PC-3 (cell line): ENCODE measurements around the gene AGAP1. TPM values are rescaled to one million over a fixed set of nuclear protein-coding genes. Genes with fewer than 3 reads are reported as not detected.
A peak's percentile ranks its signal among the peaks of the same experiment; 100 is the strongest.

ENCODE experiments used
- ATAC-seq: fragments of 200-7000 bp; cut with Tn5 transposase; 2 replicates; pipeline ENCODE4 v1.9.1; 2020; ENCODE audit warnings: mild to moderate bottlenecking, moderate library complexity
- BruUV-seq: library from RNA; stranded (reverse); fragments of 400-500 nt; replicated peaks from 2 replicates; lab custom pipeline; 2021; lab: Mats Ljungman, UMichigan
- CTCF ChIA-PET: fragments of 300-600 bp; sonication (Branson Sonifier 250); formaldehyde crosslinking; loops from one replicate; lab custom pipeline; 2022; ENCODE audit warnings: antibody characterized with exemption; lab: Charles Lee
- POLR2A ChIA-PET: fragments of 300-600 bp; sonication (Branson Sonifier 250); formaldehyde crosslinking; loops from one replicate; lab custom pipeline; 2022; ENCODE audit warnings: antibody characterized with exemption; ENCODE audit not compliant: unreplicated experiment; lab: Charles Lee
- DNase-seq: peaks from one replicate; pipeline ENCODE4 v3.0.0-alpha.2; 2015
- H2AFZ ChIP-seq: fragments of 300-600 bp; sonication (generic); 2 replicates; pipeline ENCODE4 v1.6.0; 2016; ENCODE audit warnings: antibody characterized with exemption, low read length
- H3F3A ChIP-seq: fragments of 300-600 bp; sonication (generic); one replicate; pipeline ENCODE4 v1.6.0; 2017; ENCODE audit warnings: antibody characterized with exemption, low read length, control low read depth, mild to moderate bottlenecking; ENCODE audit not compliant: unreplicated experiment
- H3K27ac ChIP-seq: fragments of 300-600 bp; sonication (generic); 2 replicates; pipeline ENCODE4 v1.5.1; 2016; ENCODE audit warnings: mild to moderate bottlenecking, low read length
- H3K27me3 ChIP-seq: fragments of 300-600 bp; sonication (generic); 2 replicates; pipeline ENCODE4 v1.6.1; 2016; ENCODE audit warnings: low read length, mixed read lengths
- H3K36me3 ChIP-seq: fragments of 300-600 bp; sonication (generic); 2 replicates; pipeline ENCODE4 v1.6.1; 2016; ENCODE audit warnings: low read depth, mixed run types, low read length, mixed read lengths
- H3K4me1 ChIP-seq: fragments of 300-600 bp; sonication (generic); 2 replicates; pipeline ENCODE4 v1.5.1; 2016; ENCODE audit warnings: low read length; ENCODE audit not compliant: insufficient read depth
- H3K4me2 ChIP-seq: fragments of 300-600 bp; sonication (generic); 2 replicates; pipeline ENCODE4 v1.6.0; 2016; ENCODE audit warnings: low read length
- H3K4me3 ChIP-seq: fragments of 300-600 bp; sonication (generic); 2 replicates; pipeline ENCODE4 v1.5.1; 2016; ENCODE audit warnings: mild to moderate bottlenecking, low read length, mixed read lengths
- H3K79me2 ChIP-seq: fragments of 300-600 bp; sonication (generic); 2 replicates; pipeline ENCODE4 v1.6.1; 2017; ENCODE audit warnings: low read length, mixed read lengths
- H3K9ac ChIP-seq: fragments of 300-600 bp; sonication (generic); 2 replicates; pipeline ENCODE4 v1.6.0; 2016; ENCODE audit warnings: mild to moderate bottlenecking, low read length
- H3K9me2 ChIP-seq: fragments of 300-600 bp; sonication (generic); replicated peaks from 2 replicates; pipeline ENCODE4 v1.6.1; 2016; ENCODE audit warnings: mixed run types, low read length, mixed read lengths
- H3K9me3 ChIP-seq: fragments of 300-600 bp; sonication (generic); 2 replicates; pipeline ENCODE4 v1.6.1; 2016; ENCODE audit warnings: low read length, mixed read lengths
- H4K20me1 ChIP-seq: fragments of 300-600 bp; sonication (generic); 2 replicates; pipeline ENCODE4 v1.6.1; 2016; ENCODE audit warnings: low read length, mixed read lengths
- EZH2 ChIP-seq: fragments of 300-600 bp; sonication (generic); IDR thresholded peaks from one replicate; pipeline ENCODE4 v1.6.1; 2017; ENCODE audit warnings: antibody characterized with exemption, mild to moderate bottlenecking, low read length; ENCODE audit not compliant: unreplicated experiment
- EZH2phosphoT487 ChIP-seq: fragments of 300-600 bp; sonication (generic); IDR thresholded peaks from 2 replicates; pipeline ENCODE4 v1.6.1; 2018; ENCODE audit warnings: mild to moderate bottlenecking, antibody characterized with exemption, low read length, borderline replicate concordance
- intact Hi-C: fragments of 100-400 bp; cut with micrococcal nuclease; formaldehyde crosslinking; loops from 2 replicates; pipeline ENCODE4 v1.9.0; 2023
- total RNA-seq: library from RNA; depleted of rRNA; stranded (reverse); fragments of >200 nt; gene quantifications from 2 replicates; pipeline ENCODE4 v1.2.3, GENCODE V29; 2014
- TF ChIP-seq, protein P1 (sequence below): fragments of 300-600 bp; sonication (generic); conservative IDR thresholded peaks from 2 replicates; pipeline ENCODE4 v1.5.1; 2017; ENCODE audit warnings: antibody characterized with exemption, low read depth, mild to moderate bottlenecking, low read length

AGAP1 gene
- total RNA-seq, 1 experiment from 2014 or later: 31.0 TPM

GRCh38 chr2:235963853-235964577 lies 470.2 kb downstream of the AGAP1 start:
- Histone ChIP-seq H3K4me1 (no peaks in the 10 kb centered on the region), H3K79me2 (no peaks in the 10 kb centered on the region), H3K4me2 (no peak overlapping the region), H3K27ac (no peak overlapping the region), H3K9me2 (no peaks in the 10 kb centered on the region), H2AFZ (no peak overlapping the region), H3F3A (no peaks in the 10 kb centered on the region), H3K36me3 (no peaks in the 10 kb centered on the region), H3K9ac (no peak overlapping the region), H4K20me1 (no peaks in the 10 kb centered on the region), H3K27me3 (no peaks in the 10 kb centered on the region), H3K9me3 (no peaks in the 10 kb centered on the region), H3K4me3 (no peak overlapping the region)
- DNase-seq (no peak), ATAC-seq (no peak)
- TF ChIP-seq, protein P1, sequence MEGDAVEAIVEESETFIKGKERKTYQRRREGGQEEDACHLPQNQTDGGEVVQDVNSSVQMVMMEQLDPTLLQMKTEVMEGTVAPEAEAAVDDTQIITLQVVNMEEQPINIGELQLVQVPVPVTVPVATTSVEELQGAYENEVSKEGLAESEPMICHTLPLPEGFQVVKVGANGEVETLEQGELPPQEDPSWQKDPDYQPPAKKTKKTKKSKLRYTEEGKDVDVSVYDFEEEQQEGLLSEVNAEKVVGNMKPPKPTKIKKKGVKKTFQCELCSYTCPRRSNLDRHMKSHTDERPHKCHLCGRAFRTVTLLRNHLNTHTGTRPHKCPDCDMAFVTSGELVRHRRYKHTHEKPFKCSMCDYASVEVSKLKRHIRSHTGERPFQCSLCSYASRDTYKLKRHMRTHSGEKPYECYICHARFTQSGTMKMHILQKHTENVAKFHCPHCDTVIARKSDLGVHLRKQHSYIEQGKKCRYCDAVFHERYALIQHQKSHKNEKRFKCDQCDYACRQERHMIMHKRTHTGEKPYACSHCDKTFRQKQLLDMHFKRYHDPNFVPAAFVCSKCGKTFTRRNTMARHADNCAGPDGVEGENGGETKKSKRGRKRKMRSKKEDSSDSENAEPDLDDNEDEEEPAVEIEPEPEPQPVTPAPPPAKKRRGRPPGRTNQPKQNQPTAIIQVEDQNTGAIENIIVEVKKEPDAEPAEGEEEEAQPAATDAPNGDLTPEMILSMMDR: no peak
- TF ChIP-seq EZH2 (no peak), EZH2phosphoT487 (no peak)
- ChIA-PET POLR2A (no interaction called here), CTCF (no interaction called here)
- intact Hi-C loops: no loop called here
- no TSS peak for BruUV-seq

GRCh38 chr2:235964787-235965390 lies 471.0 kb downstream of the AGAP1 start:
- intact Hi-C loops: no loop called here
- POLR2A ChIA-PET: no interaction called here
- CTCF ChIA-PET: no interaction called here
- Histone ChIP-seq H3K4me1 (no peaks in the 10 kb centered on the region), H3F3A (no peaks in the 10 kb centered on the region), H3K9me2 (no peaks in the 10 kb centered on the region), H3K9ac (no peak overlapping the region), H2AFZ (no peak overlapping the region), H3K36me3 (no peaks in the 10 kb centered on the region), H3K4me3 (no peak overlapping the region), H3K9me3 (no peaks in the 10 kb centered on the region), H3K27ac (no peak overlapping the region), H3K79me2 (no peaks in the 10 kb centered on the region), H3K27me3 (no peaks in the 10 kb centered on the region), H4K20me1 (no peaks in the 10 kb centered on the region), H3K4me2 (no peak overlapping the region)
- DNase-seq (no peak), ATAC-seq (no peak)
- TF ChIP-seq EZH2: no peak
- TF ChIP-seq EZH2phosphoT487: no peak
- TF ChIP-seq, protein P1: no peak
- BruUV-seq: no TSS peak

DNA sequence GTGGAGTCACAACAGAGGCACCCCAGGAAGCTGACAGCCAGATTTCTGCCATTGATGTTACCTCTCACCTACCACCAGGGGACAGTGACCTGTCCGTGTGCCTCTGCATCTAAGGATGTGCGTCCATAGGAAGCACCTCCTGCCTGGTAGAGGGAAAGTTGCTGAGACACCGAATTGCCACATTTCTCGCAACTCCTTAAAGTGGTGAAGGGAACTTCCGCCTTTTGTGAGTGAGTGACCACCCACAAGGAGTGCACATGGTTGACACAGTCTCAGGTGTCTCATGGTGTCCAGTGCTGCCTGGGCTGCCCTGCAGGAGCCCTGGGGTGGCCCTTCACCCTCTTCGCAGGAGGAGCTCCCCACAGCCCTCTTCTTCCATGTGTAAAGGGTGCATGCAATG lies 472.6 kb downstream of the AGAP1 start:
- BruUV-seq: no TSS peak
- no peak overlapping the region for H3K27ac ChIP-seq
- no peaks in the 10 kb centered on the region for H3K4me1 ChIP-seq
- no peaks in the 10 kb centered on the region for H3K27me3 ChIP-seq
- H3K9me3 ChIP-seq: no peaks in the 10 kb centered on the region
- no peaks in the 10 kb centered on the region; the same call in 1 of the 2 replicates for H3K36me3 ChIP-seq
- ChIA-PET CTCF (no interaction called here), POLR2A (no interaction called here)
- H3K9me2 ChIP-seq: no peaks in the 10 kb centered on the region
- no peaks in the 10 kb centered on the region for H4K20me1 ChIP-seq
- DNase-seq: no peak
- no peaks in the 10 kb centered on the region for H3F3A ChIP-seq
- no peaks in the 10 kb centered on the region for H3K79me2 ChIP-seq
- no peak overlapping the region for H3K4me2 ChIP-seq
- TF ChIP-seq, protein P1: 0 out of 2 replicates have a peak, but pooled peaks have one; percentile 14
- no peak for TF ChIP-seq EZH2
- H2AFZ ChIP-seq: no peak overlapping the region
- no peak overlapping the region for H3K9ac ChIP-seq
- 0 out of 2 replicates have a peak, but pooled peaks have one; percentile 18 for ATAC-seq
- intact Hi-C loops: no loop called here
- no peak overlapping the region for H3K4me3 ChIP-seq
